ENCODE data around the gene DDX31. TPM values are rescaled to one million over a fixed set of nuclear protein-coding genes. Genes with fewer than 3 reads are reported as not detected.
A peak's percentile ranks its signal among the peaks of the same experiment; 100 is the strongest.

DDX31 gene
- total RNA-seq, 1 experiment from 2014 or later, result 28.4 TPM

DNA sequence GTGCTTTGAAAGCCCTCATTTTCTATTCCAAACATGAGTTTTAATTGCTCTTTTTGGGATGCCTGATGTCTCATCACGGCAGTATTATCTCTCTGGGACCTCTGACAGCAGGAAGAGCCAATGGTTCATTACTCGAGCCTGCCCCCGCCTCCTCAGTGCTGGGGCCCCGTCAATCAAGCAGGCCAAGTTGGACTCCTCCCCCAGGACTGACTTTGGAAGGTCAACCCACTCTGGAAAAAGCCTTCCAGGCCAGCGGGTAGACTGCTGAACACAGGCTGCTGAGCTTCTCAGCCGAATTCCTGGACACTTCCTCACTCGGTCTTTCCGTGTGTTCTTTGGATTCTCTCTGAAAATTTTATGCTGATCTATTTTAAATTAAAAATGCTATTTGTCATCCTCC is 96.9 kb downstream of the DDX31 start:
- no peak overlapping the region for H3K56ac ChIP-seq (ENCODE audit: insufficient read length, low read depth, low read length)
- H3K9ac ChIP-seq (ENCODE audit: extremely low read depth, insufficient read length, low read length), result no peak overlapping the region
- Mint-ChIP-seq H3K27me3 (ENCODE audit: low read depth) (peaks cover 37% of the 10 kb centered on the region), H3K36me3 (ENCODE audit: insufficient read depth in 1 of 3, low read depth in 3 of 3) (no peaks in the 10 kb centered on the region), H3K27ac (no peak overlapping the region), H3K4me1 (peaks cover 7 to 14% of the 10 kb centered on the region in 2 experiments), H3K9me3 (no peaks in the 10 kb centered on the region; a peak in 2 of 5 replicates), H3K4me3 (no peak overlapping the region)
- no peak overlapping the region for H3K18ac ChIP-seq (ENCODE audit: insufficient read length, low read depth, low read length)
- H3T11ph ChIP-seq (ENCODE audit: low read length), result no peak overlapping the region
- no peaks in the 10 kb centered on the region for H3K4me1 ChIP-seq (ENCODE audit: insufficient read depth, low read length)
- DNase-seq, result peak; percentile 62
- no peaks in the 10 kb centered on the region for H3K23me2 ChIP-seq (ENCODE audit: insufficient read length, low read depth, low read length, poor library complexity, severe bottlenecking)
- H3K27me3 ChIP-seq (ENCODE audit: insufficient read depth, low read length), result peaks cover 26% of the 10 kb centered on the region
- H4K20me1 ChIP-seq (ENCODE audit: control insufficient read depth, insufficient read depth, insufficient read length), result no peaks in the 10 kb centered on the region
- H2AK5ac ChIP-seq (ENCODE audit: insufficient read length, low read length), result no peak overlapping the region
- H4K5ac ChIP-seq (ENCODE audit: insufficient read length, low read depth, low read length), result no peak overlapping the region
- no peak overlapping the region for H4K8ac ChIP-seq (replicated peaks; ENCODE audit: insufficient read length, low read depth, low read length)
- H3K4me2 ChIP-seq (ENCODE audit: insufficient read depth, insufficient read length, low read length), result no peak overlapping the region
- H4K91ac ChIP-seq (ENCODE audit: insufficient read length, low read depth, low read length), result no peak overlapping the region
- no peak for TF ChIP-seq CTCF (conservative IDR thresholded peaks at IDR 0.05)
- no peak overlapping the region for H3K27ac ChIP-seq (ENCODE audit: insufficient read length, low read depth, low read length)
- H2BK15ac ChIP-seq (ENCODE audit: low read depth, low read length), result no peak overlapping the region
- WGBS (ENCODE audit: extremely low coverage, insufficient read length, low lambda C conversion rate), result no CpG with 5 or more reads among the region's 8 CpGs
- H2BK20ac ChIP-seq (ENCODE audit: low read depth, low read length, poor library complexity, severe bottlenecking), result no peak overlapping the region
- H3K79me2 ChIP-seq (ENCODE audit: insufficient read depth, low read length), result no peaks in the 10 kb centered on the region
- no peaks in the 10 kb centered on the region for H3K79me1 ChIP-seq (ENCODE audit: insufficient read depth, low read depth, low read length, poor library complexity, severe bottlenecking)
- no peak overlapping the region for H2BK120ac ChIP-seq (ENCODE audit: low read depth, low read length, poor library complexity, severe bottlenecking)
- H3K23ac ChIP-seq (ENCODE audit: insufficient read length, low read depth, low read length), result no peak overlapping the region
- H3K4ac ChIP-seq (ENCODE audit: low read depth, low read length), result no peak overlapping the region
- H2BK12ac ChIP-seq (ENCODE audit: insufficient read length, low read depth, low read length), result no peak overlapping the region
- H2BK5ac ChIP-seq (ENCODE audit: insufficient read length, low read length), result no peak overlapping the region
- H2AFZ ChIP-seq (ENCODE audit: low read length), result no peak overlapping the region
- H3K14ac ChIP-seq (ENCODE audit: insufficient read depth, low read length), result no peak overlapping the region
- no peaks in the 10 kb centered on the region for H3K9me3 ChIP-seq (ENCODE audit: control insufficient read depth, low read depth, low read length)
